Measurements from ENCODE around the gene NAV2.

GRCh38 chr11:19845626-19846025 is 133.0 kb downstream of the NAV2 start:
- no peak for TF ChIP-seq CTCF (IDR thresholded peaks at IDR 0.05)
- TF ChIP-seq EP300 (IDR thresholded peaks at IDR 0.05): no peak
- no peak for TF ChIP-seq POLR2A (IDR thresholded peaks at IDR 0.05)
- TF ChIP-seq POLR2AphosphoS5 (IDR thresholded peaks at IDR 0.05): no peak
